DND-41 (cell line): ENCODE measurements around the gene COA3.

Source experiments
- EZH2 ChIP-seq: IDR thresholded peaks from 3 replicates; pipeline ENCODE4 v1.6.1; 2012; ENCODE audit warnings: borderline replicate concordance, low read depth, mild to moderate bottlenecking, moderate library complexity, low read length, inconsistent platforms; ENCODE audit not compliant: severe bottlenecking
- TF ChIP-seq, protein P1 (sequence below): IDR thresholded peaks from 2 replicates; pipeline ENCODE4 v1.5.1; 2012; ENCODE audit warnings: borderline replicate concordance, low read length, moderate library complexity, mild to moderate bottlenecking; ENCODE audit not compliant: poor library complexity, severe bottlenecking; ENCODE audit errors: extremely low read depth

DNA sequence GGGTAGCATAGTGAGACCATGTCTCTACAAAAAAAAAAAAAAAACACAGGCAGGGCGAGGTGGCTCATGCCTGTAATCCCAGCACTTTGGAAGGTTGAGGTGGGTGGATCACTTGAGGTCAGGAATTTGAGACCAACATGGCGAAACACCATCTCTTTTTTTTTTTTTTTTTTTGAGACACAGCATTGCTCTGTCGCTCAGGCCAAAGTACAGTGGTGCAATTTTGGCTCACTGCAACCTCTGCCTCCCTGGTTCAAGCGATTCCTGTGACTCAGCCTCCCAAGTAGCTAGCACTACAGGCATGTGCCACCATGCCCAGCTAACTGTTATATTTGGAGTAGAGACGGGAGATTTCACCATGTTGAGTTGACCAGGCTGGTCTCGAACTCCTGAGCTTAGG is 32.4 kb downstream of the COA3 start:
- TF ChIP-seq, protein P1, sequence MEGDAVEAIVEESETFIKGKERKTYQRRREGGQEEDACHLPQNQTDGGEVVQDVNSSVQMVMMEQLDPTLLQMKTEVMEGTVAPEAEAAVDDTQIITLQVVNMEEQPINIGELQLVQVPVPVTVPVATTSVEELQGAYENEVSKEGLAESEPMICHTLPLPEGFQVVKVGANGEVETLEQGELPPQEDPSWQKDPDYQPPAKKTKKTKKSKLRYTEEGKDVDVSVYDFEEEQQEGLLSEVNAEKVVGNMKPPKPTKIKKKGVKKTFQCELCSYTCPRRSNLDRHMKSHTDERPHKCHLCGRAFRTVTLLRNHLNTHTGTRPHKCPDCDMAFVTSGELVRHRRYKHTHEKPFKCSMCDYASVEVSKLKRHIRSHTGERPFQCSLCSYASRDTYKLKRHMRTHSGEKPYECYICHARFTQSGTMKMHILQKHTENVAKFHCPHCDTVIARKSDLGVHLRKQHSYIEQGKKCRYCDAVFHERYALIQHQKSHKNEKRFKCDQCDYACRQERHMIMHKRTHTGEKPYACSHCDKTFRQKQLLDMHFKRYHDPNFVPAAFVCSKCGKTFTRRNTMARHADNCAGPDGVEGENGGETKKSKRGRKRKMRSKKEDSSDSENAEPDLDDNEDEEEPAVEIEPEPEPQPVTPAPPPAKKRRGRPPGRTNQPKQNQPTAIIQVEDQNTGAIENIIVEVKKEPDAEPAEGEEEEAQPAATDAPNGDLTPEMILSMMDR = no peak
- TF ChIP-seq EZH2 = no peak
